Measurements from ENCODE around the gene DHRS2. TPM values are rescaled to one million over a fixed set of nuclear protein-coding genes. Genes with fewer than 3 reads are reported as not detected.

Gene DHRS2
- total and polyA plus RNA-seq, 2 experiments from 2014 or later = not detected

- H3K9me2 ChIP-seq (ENCODE audit: insufficient read depth) = no peaks in the 10 kb centered on the region
- WGBS, 2 experiments (ENCODE audit: low coverage in 1 of 2, low lambda C conversion rate in 2 of 2, missing lambda C conversion rate in 2 of 2) = 32 to 43% methylated on average over 6 of the region's 6 CpGs
- in situ Hi-C loops (cut with MboI) = no loop called here
Measured at GRCh38 chr14:23613242-23614070, 22.7 kb upstream of the DHRS2 start.

DNA sequence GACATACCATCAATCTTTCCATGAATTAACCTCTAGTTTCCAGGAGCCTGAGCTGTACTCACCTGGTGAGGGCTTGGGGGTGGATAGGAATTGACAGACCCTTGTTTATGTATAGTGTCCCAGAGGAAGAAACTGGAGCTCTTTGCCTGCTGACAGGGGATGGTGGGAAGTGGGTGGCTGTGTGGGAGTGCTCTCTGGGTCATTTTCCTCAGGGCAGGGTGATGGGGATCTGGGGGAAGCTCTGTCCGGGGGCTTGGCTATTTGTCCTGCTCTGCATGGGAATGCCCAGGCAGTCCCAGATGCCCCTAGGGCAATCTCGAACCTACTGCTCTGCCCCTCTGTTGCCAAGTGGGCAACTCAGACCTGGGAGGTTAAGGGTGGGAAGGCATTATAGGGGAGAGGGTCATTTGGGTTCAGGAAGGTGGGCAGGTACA is 21.8 kb upstream of the DHRS2 start:
- Histone ChIP-seq H2AFZ (no peak overlapping the region), H3K9ac (no peak overlapping the region), H3K79me2 (ENCODE audit: insufficient read depth) (no peaks in the 10 kb centered on the region), H3K36me3 (ENCODE audit: low read depth) (no peaks in the 10 kb centered on the region), H3K27me3 (replicated peaks; ENCODE audit: insufficient read depth) (peaks cover 22% of the 10 kb centered on the region), H3K9me2 (ENCODE audit: insufficient read depth) (no peaks in the 10 kb centered on the region), H4K20me1 (ENCODE audit: insufficient read depth) (no peaks in the 10 kb centered on the region), H3F3A (ENCODE audit: insufficient read depth) (no peaks in the 10 kb centered on the region), H3K9me3 (ENCODE audit: low read depth) (no peaks in the 10 kb centered on the region), H3K27ac (no peak overlapping the region), H3K4me2 (ENCODE audit: unreplicated experiment) (no peak overlapping the region), H3K4me3 (no peak overlapping the region), H3K4me1 (ENCODE audit: insufficient read depth) (no peaks in the 10 kb centered on the region)
- WGBS, 2 experiments (ENCODE audit: low coverage in 1 of 2, low lambda C conversion rate in 2 of 2, missing lambda C conversion rate in 2 of 2) = 14% methylated on average over 2 of the region's 2 CpGs
- TF ChIP-seq EZH2phosphoT487 (IDR thresholded peaks at IDR 0.05; ENCODE audit: insufficient read depth, low read depth) (no peak), EZH2 (IDR thresholded peaks at IDR 0.05; ENCODE audit: insufficient read depth, poor library complexity, severe bottlenecking) (no peak)
- in situ Hi-C loops (cut with MboI) = no loop called here
- DNase-seq = no peak

More at GRCh38 chr14:23613242-23614070, 22.7 kb upstream of the DHRS2 start:
- no peak for TF ChIP-seq EZH2phosphoT487 (IDR thresholded peaks at IDR 0.05; ENCODE audit: insufficient read depth, low read depth)
- no peak for TF ChIP-seq EZH2 (IDR thresholded peaks at IDR 0.05; ENCODE audit: insufficient read depth, poor library complexity, severe bottlenecking)
- no peaks in the 10 kb centered on the region for H3F3A ChIP-seq (ENCODE audit: insufficient read depth)
- no peaks in the 10 kb centered on the region for H3K9me3 ChIP-seq (ENCODE audit: low read depth)
- no peaks in the 10 kb centered on the region for H3K4me1 ChIP-seq (ENCODE audit: insufficient read depth)
- H2AFZ ChIP-seq = no peak overlapping the region
- no peak overlapping the region for H3K4me3 ChIP-seq
- peaks cover 22% of the 10 kb centered on the region for H3K27me3 ChIP-seq (replicated peaks; ENCODE audit: insufficient read depth)
- H3K4me2 ChIP-seq (ENCODE audit: unreplicated experiment) = no peak overlapping the region
- DNase-seq = no peak
- H4K20me1 ChIP-seq (ENCODE audit: insufficient read depth) = no peaks in the 10 kb centered on the region
- H3K79me2 ChIP-seq (ENCODE audit: insufficient read depth) = no peaks in the 10 kb centered on the region
- H3K27ac ChIP-seq = no peak overlapping the region
- H3K36me3 ChIP-seq (ENCODE audit: low read depth) = no peaks in the 10 kb centered on the region
- H3K9ac ChIP-seq = no peak overlapping the region

- Histone ChIP-seq H2AFZ (no peak overlapping the region), H3K4me1 (ENCODE audit: insufficient read depth) (no peaks in the 10 kb centered on the region), H3K36me3 (ENCODE audit: low read depth) (no peaks in the 10 kb centered on the region), H3K79me2 (ENCODE audit: insufficient read depth) (no peaks in the 10 kb centered on the region), H3K27me3 (replicated peaks; ENCODE audit: insufficient read depth) (peaks cover 18% of the 10 kb centered on the region), H3K9me3 (ENCODE audit: low read depth) (no peaks in the 10 kb centered on the region), H3K9me2 (ENCODE audit: insufficient read depth) (no peaks in the 10 kb centered on the region), H3K27ac (no peak overlapping the region), H3K4me3 (no peak overlapping the region), H4K20me1 (ENCODE audit: insufficient read depth) (no peaks in the 10 kb centered on the region), H3F3A (ENCODE audit: insufficient read depth) (no peaks in the 10 kb centered on the region), H3K9ac (no peak overlapping the region), H3K4me2 (ENCODE audit: unreplicated experiment) (no peak overlapping the region)
- 20 to 22% methylated on average over 5 of the region's 5 CpGs for WGBS, 2 experiments (ENCODE audit: low coverage in 1 of 2, low lambda C conversion rate in 2 of 2, missing lambda C conversion rate in 2 of 2)
- in situ Hi-C loops (cut with MboI) = no loop called here
- TF ChIP-seq EZH2phosphoT487 (IDR thresholded peaks at IDR 0.05; ENCODE audit: insufficient read depth, low read depth) (no peak), EZH2 (IDR thresholded peaks at IDR 0.05; ENCODE audit: insufficient read depth, poor library complexity, severe bottlenecking) (no peak)
- no peak for DNase-seq
Measured at GRCh38 chr14:23615856-23616255, 20.3 kb upstream of the DHRS2 start.

DNA sequence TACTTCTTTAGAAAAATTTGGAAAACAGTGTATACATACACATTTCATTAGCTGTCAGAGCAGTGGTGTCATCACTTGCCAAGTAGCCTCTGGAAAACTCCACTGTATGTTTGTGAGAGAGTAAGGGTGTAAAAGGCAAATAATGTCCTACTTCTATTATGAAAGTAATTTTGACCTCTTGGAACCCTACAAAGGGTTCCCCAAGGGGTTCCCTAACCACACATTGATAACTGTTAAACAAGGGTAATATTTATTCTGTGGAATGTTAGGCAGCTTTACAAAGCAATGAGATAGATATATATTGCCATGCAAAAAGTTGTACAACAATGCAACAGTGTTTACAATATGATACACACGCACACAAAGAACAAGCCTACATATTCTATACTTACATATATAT is 18.6 kb upstream of the DHRS2 start:
- 22% methylated on average over 1 of the region's 1 CpG for WGBS, 2 experiments (ENCODE audit: low coverage in 1 of 2, low lambda C conversion rate in 2 of 2, missing lambda C conversion rate in 2 of 2)
- DNase-seq = no peak
- Histone ChIP-seq H3K4me2 (ENCODE audit: unreplicated experiment) (no peak overlapping the region), H4K20me1 (ENCODE audit: insufficient read depth) (no peaks in the 10 kb centered on the region), H3K27me3 (replicated peaks; ENCODE audit: insufficient read depth) (peaks cover 13% of the 10 kb centered on the region), H3K9ac (no peak overlapping the region), H3K9me3 (ENCODE audit: low read depth) (no peaks in the 10 kb centered on the region), H3K4me1 (ENCODE audit: insufficient read depth) (no peaks in the 10 kb centered on the region), H2AFZ (no peak overlapping the region), H3K9me2 (ENCODE audit: insufficient read depth) (no peaks in the 10 kb centered on the region), H3K4me3 (no peak overlapping the region), H3K36me3 (ENCODE audit: low read depth) (no peaks in the 10 kb centered on the region), H3K79me2 (ENCODE audit: insufficient read depth) (no peaks in the 10 kb centered on the region), H3K27ac (no peak overlapping the region), H3F3A (ENCODE audit: insufficient read depth) (no peaks in the 10 kb centered on the region)
- in situ Hi-C loops (cut with MboI) = no loop called here
- TF ChIP-seq EZH2phosphoT487 (IDR thresholded peaks at IDR 0.05; ENCODE audit: insufficient read depth, low read depth) = no peak

All from GM23248 (cell line).